K562 (cell line): ENCODE data around the gene TREH. TPM values are rescaled to one million over a fixed set of nuclear protein-coding genes. Genes with fewer than 3 reads are reported as not detected.

Experiments used
- BRF1 ChIP-seq: IDR thresholded peaks from 3 replicates; pipeline ENCODE4 v1.6.1; 2011; ENCODE audit warnings: borderline replicate concordance, mild to moderate bottlenecking; ENCODE audit not compliant: insufficient read length; ENCODE audit errors: extremely low read depth
- CBX3 ChIP-seq, 2 experiments: IDR thresholded peaks; 1 replicate in 1 of 2; 2 replicates in 1 of 2; pipeline ENCODE4 v1.6.1; 2012; ENCODE audit warnings: inconsistent platforms in 2 of 2, low read length in 2 of 2, borderline replicate concordance in 1 of 2, control low read depth in 1 of 2
- FOXO4 ChIP-seq: fragments of 450-650 bp; formaldehyde crosslinking; IDR thresholded peaks from 2 replicates; pipeline ENCODE4 v1.4.0; 2020; ENCODE audit warnings: mild to moderate bottlenecking, moderate library complexity
- GATA2 ChIP-seq: sonication (generic); formaldehyde crosslinking; IDR thresholded peaks from 2 replicates; pipeline ENCODE4 v1.4.0; 2020; ENCODE audit warnings: mild to moderate bottlenecking, missing genetic modification reagents
- NBN ChIP-seq: fragments of 450-650 bp; IDR thresholded peaks from 2 replicates; pipeline ENCODE4 v1.6.1; 2016; ENCODE audit warnings: low read depth, mild to moderate bottlenecking
- NCOA2 ChIP-seq, 2 experiments: fragments of 450-650 bp; IDR thresholded peaks; 2 replicates each; pipeline ENCODE4 v1.6.1; 2018; ENCODE audit warnings: mild to moderate bottlenecking in 2 of 2, moderate library complexity in 1 of 2; ENCODE audit not compliant: partially characterized antibody in 2 of 2
- NEUROD1 ChIP-seq: fragments of 150-350 bp; IDR thresholded peaks from 2 replicates; pipeline ENCODE4 v1.6.1; 2014; ENCODE audit warnings: borderline replicate concordance, low read length, low read depth; ENCODE audit not compliant: partially characterized antibody
- NFYB ChIP-seq: IDR thresholded peaks from 2 replicates; pipeline ENCODE4 v1.6.1; 2011; ENCODE audit warnings: mild to moderate bottlenecking, moderate library complexity; ENCODE audit not compliant: insufficient read length; ENCODE audit errors: extremely low read depth
- RAD21 ChIP-seq, 2 experiments: fragments of 250-450 bp in 1 of 2; fragments of 450-650 bp in 1 of 2; sonication (Bioruptor Pico) in 1 of 2; formaldehyde crosslinking in 1 of 2; IDR thresholded peaks in 1 of 2; conservative IDR thresholded peaks in 1 of 2; 2 replicates each; pipeline versions ENCODE4 v1.4.0 to v1.8.0; 2020 to 2022; ENCODE audit warnings: mild to moderate bottlenecking in 2 of 2, moderate library complexity in 1 of 2
- TAF7 ChIP-seq: fragments of 450-650 bp; IDR thresholded peaks from 2 replicates; pipeline ENCODE4 v1.6.1; 2016; ENCODE audit warnings: missing genetic modification characterization, missing compliant biosample characterization
- TCF3 ChIP-seq: sonication (generic); formaldehyde crosslinking; IDR thresholded peaks from 2 replicates; pipeline ENCODE4 v1.4.0; 2020; ENCODE audit warnings: mild to moderate bottlenecking, missing genetic modification reagents
- TCF7L2 ChIP-seq: fragments of 150-350 bp; IDR thresholded peaks from 2 replicates; pipeline ENCODE4 v1.6.1; 2016; ENCODE audit warnings: low read depth, mild to moderate bottlenecking, low read length, moderate library complexity
- THRA ChIP-seq: fragments of 450-650 bp; IDR thresholded peaks from 2 replicates; pipeline ENCODE4 v1.6.1; 2017; ENCODE audit warnings: mild to moderate bottlenecking, moderate library complexity
- ZHX1 ChIP-seq: fragments of 150-350 bp; conservative IDR thresholded peaks from 2 replicates; pipeline ENCODE4 v1.6.1; 2014; ENCODE audit warnings: low read length
- ZMIZ1 ChIP-seq, 2 experiments: fragments of 150-350 bp in 1 of 2; IDR thresholded peaks; 2 replicates each; pipeline ENCODE4 v1.6.1; 2012 to 2016; ENCODE audit warnings: low read depth in 2 of 2, low read length in 2 of 2, mild to moderate bottlenecking in 1 of 2, moderate library complexity in 1 of 2
- ZNF184 ChIP-seq: sonication (generic); formaldehyde crosslinking; IDR thresholded peaks from 2 replicates; pipeline ENCODE4 v1.5.0; 2020; ENCODE audit warnings: missing genetic modification reagents
- ZNF589 ChIP-seq: fragments of 200-800 bp; sonication (Bioruptor generic); IDR thresholded peaks from 2 replicates; pipeline ENCODE4 v1.6.1; 2016; ENCODE audit warnings: low read depth, missing genetic modification characterization, missing compliant biosample characterization
- polyA plus RNA-seq, 8 experiments: library from polyadenylated mRNA; depleted of rRNA in 4 of 8; stranded (reverse) in 5 of 8; unstranded in 3 of 8; fragments of >200 nt; fragmentation: Nextera tagmentation in 2 of 8; fragmentation: Illumina TruSeq in 1 of 8; extraction: Ambion mirVana in 2 of 8; extraction: Trizol in 1 of 8; gene quantifications; 2 replicates each; pipeline versions ENCODE4 v1.2.1 to v1.2.3, GENCODE V29; 2011 to 2014; ENCODE audit warnings: inconsistent platforms in 1 of 8, missing spikeins in 1 of 8
- total RNA-seq, 7 experiments: library from RNA; depleted of rRNA in 6 of 7; stranded (reverse); fragments of >200 nt in 6 of 7; fragmentation: Illumina TruSeq in 2 of 7; extraction: Trizol in 2 of 7; gene quantifications; 2 replicates each; pipeline versions ENCODE4 v1.2.1 to v1.2.3, GENCODE V29; 2011 to 2021; ENCODE audit warnings: low replicate concordance in 1 of 7

Gene TREH
- total and polyA plus RNA-seq, 9 of the 15 experiments (the other 6 are each of a cell fraction or from before 2014, with no cell fraction given): 0.09 to 0.20 (median 0.11) TPM; not detected in 6

- TF ChIP-seq TCF7L2 (no peak), RAD21 (CRISPR knock-in tag; conservative IDR thresholded peaks at IDR 0.05 in 1 of 2, IDR thresholded peaks at IDR 0.05 in 1 of 2) (peak in 1 of 2 experiments; percentile 52; a peak in 2 of 4 replicates), TCF3 (no peak), ZMIZ1 (IDR thresholded peaks at IDR 0.05; ENCODE audit: low read depth in 2 of 2, low read length in 2 of 2) (no peak), NBN (peak; percentile 77), ZHX1 (no peak), NFYB (no peak), TAF7 (tag) (no peak), ZNF589 (CRISPR knock-in tag) (no peak), NCOA2 (IDR thresholded peaks at IDR 0.05; ENCODE audit: partially characterized antibody in 2 of 2) (no peak), NEUROD1 (no peak), BRF1 (no peak), ZNF184 (no peak), THRA (no peak), CBX3 (IDR thresholded peaks at IDR 0.05; ENCODE audit: borderline replicate concordance in 1 of 2, low read length in 2 of 2) (no peak), GATA2 (no peak), FOXO4 (CRISPR knock-in tag) (no peak)
Observed at GRCh38 chr11:118607401-118608359, 71.8 kb downstream of the TREH start, which contains the start of gene PHLDB1 (continued).
